Measurements from ENCODE around the gene CNTNAP2. TPM values are rescaled to one million over a fixed set of nuclear protein-coding genes. Genes with fewer than 3 reads are reported as not detected.
A peak's percentile ranks its signal among the peaks of the same experiment; 100 is the strongest.

CNTNAP2 gene
- total RNA-seq, 2 donors from 2014 or later = 171 to 228 TPM

- H3K27me3 Mint-ChIP-seq (ENCODE audit: insufficient read depth) = no peaks in the 10 kb centered on the region
- H3K27ac Mint-ChIP-seq = no peak overlapping the region
- H3K9me3 Mint-ChIP-seq = peaks cover 2% of the 10 kb centered on the region
- WGBS, 2 experiments (ENCODE audit: insufficient coverage in 1 of 2, insufficient read length in 1 of 2) = 85% methylated on average over 1 of the region's 1 CpG; no CpG with 5 or more reads in 1 of the 2 experiments
- no peaks in the 10 kb centered on the region for H3K36me3 Mint-ChIP-seq (ENCODE audit: low read depth)
- TF ChIP-seq, protein P1, sequence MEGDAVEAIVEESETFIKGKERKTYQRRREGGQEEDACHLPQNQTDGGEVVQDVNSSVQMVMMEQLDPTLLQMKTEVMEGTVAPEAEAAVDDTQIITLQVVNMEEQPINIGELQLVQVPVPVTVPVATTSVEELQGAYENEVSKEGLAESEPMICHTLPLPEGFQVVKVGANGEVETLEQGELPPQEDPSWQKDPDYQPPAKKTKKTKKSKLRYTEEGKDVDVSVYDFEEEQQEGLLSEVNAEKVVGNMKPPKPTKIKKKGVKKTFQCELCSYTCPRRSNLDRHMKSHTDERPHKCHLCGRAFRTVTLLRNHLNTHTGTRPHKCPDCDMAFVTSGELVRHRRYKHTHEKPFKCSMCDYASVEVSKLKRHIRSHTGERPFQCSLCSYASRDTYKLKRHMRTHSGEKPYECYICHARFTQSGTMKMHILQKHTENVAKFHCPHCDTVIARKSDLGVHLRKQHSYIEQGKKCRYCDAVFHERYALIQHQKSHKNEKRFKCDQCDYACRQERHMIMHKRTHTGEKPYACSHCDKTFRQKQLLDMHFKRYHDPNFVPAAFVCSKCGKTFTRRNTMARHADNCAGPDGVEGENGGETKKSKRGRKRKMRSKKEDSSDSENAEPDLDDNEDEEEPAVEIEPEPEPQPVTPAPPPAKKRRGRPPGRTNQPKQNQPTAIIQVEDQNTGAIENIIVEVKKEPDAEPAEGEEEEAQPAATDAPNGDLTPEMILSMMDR (conservative IDR thresholded peaks at IDR 0.05) = no peak
- no peaks in the 10 kb centered on the region for H3K27me3 ChIP-seq (ENCODE audit: control insufficient read depth, insufficient read depth, low read length, poor library complexity, severe bottlenecking)
- no peak overlapping the region for H3K4me3 Mint-ChIP-seq
- H3K27ac ChIP-seq (ENCODE audit: low read depth, low read length) = no peak overlapping the region
- H3K4me1 ChIP-seq (ENCODE audit: control insufficient read depth, insufficient read depth, low read length) = peaks cover 6% of the 10 kb centered on the region
- no peak overlapping the region for H3K9ac ChIP-seq (ENCODE audit: extremely low read depth, low read length, poor library complexity, severe bottlenecking)
- no peak overlapping the region for H3K4me3 ChIP-seq (ENCODE audit: low read length)
- H3K36me3 ChIP-seq (ENCODE audit: control insufficient read depth, insufficient read depth, low read length) = no peaks in the 10 kb centered on the region
- peaks cover 8% of the 10 kb centered on the region for H3K9me3 ChIP-seq (ENCODE audit: control insufficient read depth, low read length)
- H3K4me1 Mint-ChIP-seq = peaks cover 24% of the 10 kb centered on the region
- no peak for DNase-seq
Measured at GRCh38 chr7:148289630-148290029, 2173.0 kb downstream of the CNTNAP2 start.

GRCh38 chr7:148290538-148290937 lies 2173.9 kb downstream of the CNTNAP2 start:
- H3K9me3 Mint-ChIP-seq = peaks cover 2% of the 10 kb centered on the region
- Histone ChIP-seq H3K4me1 (ENCODE audit: control insufficient read depth, insufficient read depth, low read length) (peaks cover 6% of the 10 kb centered on the region), H3K4me3 (ENCODE audit: low read length) (no peak overlapping the region), H3K36me3 (ENCODE audit: control insufficient read depth, insufficient read depth, low read length) (no peaks in the 10 kb centered on the region), H3K27me3 (ENCODE audit: control insufficient read depth, insufficient read depth, low read length, poor library complexity, severe bottlenecking) (no peaks in the 10 kb centered on the region), H3K27ac (ENCODE audit: low read depth, low read length) (no peak overlapping the region), H3K9ac (ENCODE audit: extremely low read depth, low read length, poor library complexity, severe bottlenecking) (no peak overlapping the region), H3K9me3 (ENCODE audit: control insufficient read depth, low read length) (peaks cover 8% of the 10 kb centered on the region)
- H3K4me1 Mint-ChIP-seq = peaks cover 24% of the 10 kb centered on the region
- no peak overlapping the region for H3K27ac Mint-ChIP-seq
- no peak overlapping the region for H3K4me3 Mint-ChIP-seq
- no peaks in the 10 kb centered on the region for H3K27me3 Mint-ChIP-seq (ENCODE audit: insufficient read depth)
- no peaks in the 10 kb centered on the region for H3K36me3 Mint-ChIP-seq (ENCODE audit: low read depth)
- TF ChIP-seq, protein P1 (conservative IDR thresholded peaks at IDR 0.05) = no peak
- WGBS, 2 experiments (ENCODE audit: insufficient coverage in 1 of 2, insufficient read length in 1 of 2) = 52 to 61% methylated on average over 2 to 3 of the region's 3 CpGs
- peak; percentile 79 for DNase-seq

- Histone ChIP-seq H3K27ac (ENCODE audit: low read depth, low read length) (peak overlapping the region; percentile 27), H3K4me1 (ENCODE audit: control insufficient read depth, insufficient read depth, low read length) (peaks cover 6% of the 10 kb centered on the region), H3K9me3 (ENCODE audit: control insufficient read depth, low read length) (peaks cover 8% of the 10 kb centered on the region), H3K27me3 (ENCODE audit: control insufficient read depth, insufficient read depth, low read length, poor library complexity, severe bottlenecking) (no peaks in the 10 kb centered on the region), H3K9ac (ENCODE audit: extremely low read depth, low read length, poor library complexity, severe bottlenecking) (no peak overlapping the region), H3K4me3 (ENCODE audit: low read length) (no peak overlapping the region), H3K36me3 (ENCODE audit: control insufficient read depth, insufficient read depth, low read length) (no peaks in the 10 kb centered on the region)
- Mint-ChIP-seq H3K4me1 (peaks cover 24% of the 10 kb centered on the region), H3K27ac (no peak overlapping the region), H3K36me3 (ENCODE audit: low read depth) (no peaks in the 10 kb centered on the region), H3K27me3 (ENCODE audit: insufficient read depth) (no peaks in the 10 kb centered on the region), H3K4me3 (no peak overlapping the region), H3K9me3 (peaks cover 2% of the 10 kb centered on the region)
- DNase-seq = no peak
- WGBS, 2 experiments (ENCODE audit: insufficient coverage in 1 of 2, insufficient read length in 1 of 2) = 83 to 100% methylated on average over 1 of the region's 1 CpG
- TF ChIP-seq, protein P1 (conservative IDR thresholded peaks at IDR 0.05) = no peak
Measured at GRCh38 chr7:148291799-148292198, 2175.2 kb downstream of the CNTNAP2 start.
